GM21723 (cell line): ENCODE measurements around the gene GSTT2.
"Not testable (repeated sequence)": the region's sequence is repeated elsewhere in the genome, so short reads cannot be mapped to it uniquely, and the experiment has no call there.

Experiments used
- ATAC-seq: cut with Tn5 transposase; IDR thresholded peaks from one replicate; pipeline ENCODE4 v1.9.1; 2021; ENCODE audit warnings: mild to moderate bottlenecking, moderate library complexity; ENCODE audit not compliant: unreplicated experiment

The GSTT2 gene

DNA sequence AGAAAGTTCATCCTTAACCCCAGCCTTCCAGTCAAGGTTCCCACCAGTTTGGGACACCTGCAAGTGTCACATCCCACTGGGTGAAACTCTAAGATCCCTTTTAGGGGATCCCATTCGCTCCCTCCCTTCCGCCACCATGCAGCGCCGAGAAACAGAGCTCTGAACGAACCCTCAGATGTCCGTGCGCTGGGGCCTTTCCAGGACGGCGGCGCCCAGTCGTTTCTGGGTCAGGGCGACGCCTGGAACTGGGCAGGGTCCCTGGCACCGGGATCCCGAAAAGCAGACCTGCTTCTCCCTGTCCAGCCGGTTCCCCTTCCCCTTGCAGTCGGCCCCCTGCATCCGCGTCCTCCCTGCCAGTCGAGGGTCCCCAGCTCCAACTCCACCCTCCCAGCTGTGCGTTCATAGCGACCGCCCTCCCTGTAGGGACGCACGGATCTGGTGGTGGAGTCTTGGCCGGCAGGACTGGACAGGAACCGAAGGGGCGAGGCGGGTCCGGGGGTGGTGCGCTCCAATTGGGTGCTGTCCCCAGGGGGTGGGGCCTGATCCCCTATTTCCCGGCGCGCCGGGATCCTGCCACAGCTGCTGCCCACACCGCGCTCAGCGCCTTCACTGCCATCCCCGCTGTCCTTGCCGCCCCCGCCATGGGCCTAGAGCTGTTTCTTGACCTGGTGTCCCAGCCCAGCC, at the start of gene GSTT2:
Gene GSTT2 (plus strand): TSS at position 578 of the 684 bp plus-strand sequence.
- ATAC-seq: not testable (repeated sequence)

DNA sequence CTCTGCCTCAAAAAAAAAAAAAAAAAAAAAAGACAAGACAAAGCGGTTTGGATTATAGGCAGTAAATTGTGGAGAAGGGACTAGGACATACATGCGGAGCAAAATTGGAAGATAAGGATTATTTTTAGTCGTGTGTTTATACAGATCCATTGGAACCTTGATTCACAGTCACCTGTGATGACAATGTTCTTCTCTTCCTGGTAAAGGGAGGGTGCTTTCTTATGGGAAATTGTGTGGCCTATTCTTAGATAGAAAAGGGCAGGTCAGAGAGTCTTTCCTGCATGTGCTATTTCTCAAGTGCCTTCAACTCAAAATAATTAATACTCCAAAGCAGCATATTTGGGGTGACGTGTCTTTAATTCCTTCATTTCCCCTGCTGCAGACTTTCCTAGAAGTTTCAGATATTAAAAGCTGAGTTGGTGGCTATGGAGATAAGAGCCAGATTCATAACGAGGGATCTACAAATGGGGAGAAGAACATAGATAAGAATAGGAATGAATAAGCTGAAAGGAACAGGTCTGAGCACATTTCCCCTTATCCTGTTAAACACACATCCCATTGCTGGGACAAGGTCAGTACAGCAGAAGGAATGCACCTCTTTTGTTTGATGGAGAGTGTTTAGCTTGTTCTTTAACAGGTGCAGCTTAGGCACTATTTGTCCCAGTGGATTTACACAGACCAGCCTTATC, 41.5 kb upstream of the GSTT2 start:
- no peak for ATAC-seq

DNA sequence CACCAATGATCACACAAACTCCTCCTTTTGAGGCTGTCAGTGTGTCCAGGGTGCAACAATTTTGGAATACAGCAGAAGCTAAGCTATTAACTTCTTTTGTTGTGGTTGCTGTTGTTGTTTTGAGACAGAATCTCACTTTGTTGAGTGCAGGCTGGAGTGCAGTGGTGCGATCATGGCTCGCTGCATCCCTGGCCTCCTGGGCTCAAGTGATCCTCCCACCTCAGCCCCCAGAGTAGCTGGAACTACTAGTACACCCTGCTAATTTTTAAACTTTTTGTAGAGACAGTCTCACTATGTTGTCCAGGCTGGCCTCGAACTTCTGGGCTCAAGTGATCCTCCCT, 40.9 kb upstream of the GSTT2 start:
- no peak for ATAC-seq

DNA sequence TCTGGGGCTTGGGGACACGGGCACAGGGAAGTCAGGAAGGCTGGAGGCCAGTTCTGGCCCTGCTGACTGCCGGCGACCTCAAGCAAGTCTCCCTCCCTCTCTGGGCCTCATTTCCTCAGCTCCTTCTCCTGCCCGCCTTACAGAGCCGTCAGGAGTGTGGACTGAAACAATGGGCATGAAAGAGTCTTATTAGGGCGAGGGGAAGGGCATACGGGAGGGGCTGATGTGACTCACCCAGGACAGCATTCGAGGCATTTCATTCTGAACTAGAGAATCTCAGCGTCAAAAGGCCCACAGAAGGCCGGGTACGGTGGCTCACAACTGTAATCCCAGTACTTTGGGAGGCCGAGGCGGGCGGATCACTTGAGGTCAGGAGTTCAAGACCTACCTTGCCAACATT, 39.8 kb upstream of the GSTT2 start:
- ATAC-seq: not testable (repeated sequence)

- not testable (repeated sequence) for ATAC-seq
Measured at GRCh38 chr22:23947391-23947790, 32.5 kb upstream of the GSTT2 start.

DNA sequence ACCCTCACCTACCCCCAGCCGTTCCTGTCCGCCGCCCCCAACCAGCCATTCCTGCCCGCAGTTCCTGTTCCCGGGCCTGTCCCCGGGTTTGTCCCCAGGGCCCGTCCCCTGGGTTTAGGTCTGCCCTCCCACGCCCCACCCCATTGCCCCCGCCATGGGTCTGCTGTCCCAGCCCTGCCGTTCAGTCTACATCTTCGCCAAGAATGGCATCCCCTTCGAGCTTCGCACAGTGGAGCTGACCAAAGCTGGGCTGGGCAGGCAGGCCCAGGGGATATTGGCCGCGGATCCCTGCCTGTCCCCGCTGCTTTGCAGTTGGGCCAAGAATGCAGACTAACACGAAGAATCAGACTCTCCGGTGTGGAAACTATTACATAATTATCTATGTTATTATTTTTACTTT, 30.2 kb upstream of the GSTT2 start:
- not testable (repeated sequence) for ATAC-seq

GRCh38 chr22:23951383-23951782, 28.6 kb upstream of the GSTT2 start:
- not testable (repeated sequence) for ATAC-seq

GRCh38 chr22:23952794-23953405, 27.0 kb upstream of the GSTT2 start:
- not testable (repeated sequence) for ATAC-seq

DNA sequence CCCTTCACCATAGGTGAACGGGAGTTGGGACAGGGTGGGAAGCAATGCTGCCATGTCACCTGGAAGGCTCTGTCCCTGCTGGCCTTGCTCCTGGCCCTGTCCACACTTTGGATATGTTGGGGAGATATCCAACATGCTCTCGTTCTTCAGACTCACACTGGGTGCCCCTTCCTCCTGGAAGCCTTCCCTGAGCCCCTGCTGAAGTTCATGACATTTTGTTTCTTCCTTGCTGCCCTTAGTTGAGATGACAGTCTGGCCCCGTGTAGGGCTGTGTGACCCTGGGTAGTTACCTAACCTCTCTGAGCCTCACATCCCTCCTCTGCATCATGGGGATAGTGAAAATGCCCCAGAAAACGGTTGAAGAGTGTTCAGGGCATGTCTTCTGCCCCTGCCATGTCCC, 26.4 kb upstream of the GSTT2 start:
- ATAC-seq: not testable (repeated sequence)

DNA sequence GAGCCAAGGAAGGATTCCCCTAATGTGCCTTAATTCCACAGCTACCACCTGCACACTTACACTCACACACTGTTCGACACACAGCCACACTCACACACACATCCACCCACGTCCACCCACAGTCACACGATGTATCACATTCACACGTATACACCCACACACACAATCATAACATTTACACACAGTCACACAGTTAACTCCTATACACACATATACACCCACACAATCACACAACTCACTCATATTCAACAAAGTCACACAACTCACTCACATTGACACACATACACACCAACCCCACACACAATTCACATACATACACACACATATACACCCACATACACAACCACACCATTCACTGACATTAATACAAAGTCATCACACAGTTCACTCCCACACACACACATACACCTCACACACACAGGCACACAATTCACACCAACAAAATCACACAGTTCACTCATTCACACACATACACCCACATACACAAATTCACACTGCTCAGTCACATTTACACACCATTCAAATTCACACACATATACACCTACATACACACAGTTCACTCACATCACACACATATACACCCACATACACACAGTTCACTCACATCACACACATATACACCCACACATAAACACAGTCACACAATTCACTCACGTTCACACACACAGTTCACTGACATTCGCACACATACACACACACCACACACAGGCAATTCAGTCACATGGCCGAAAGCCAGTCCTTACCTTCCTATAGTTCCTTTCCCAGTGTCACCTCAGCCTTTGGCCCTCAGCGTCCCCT, 25.5 kb upstream of the GSTT2 start:
- not testable (repeated sequence) for ATAC-seq

DNA sequence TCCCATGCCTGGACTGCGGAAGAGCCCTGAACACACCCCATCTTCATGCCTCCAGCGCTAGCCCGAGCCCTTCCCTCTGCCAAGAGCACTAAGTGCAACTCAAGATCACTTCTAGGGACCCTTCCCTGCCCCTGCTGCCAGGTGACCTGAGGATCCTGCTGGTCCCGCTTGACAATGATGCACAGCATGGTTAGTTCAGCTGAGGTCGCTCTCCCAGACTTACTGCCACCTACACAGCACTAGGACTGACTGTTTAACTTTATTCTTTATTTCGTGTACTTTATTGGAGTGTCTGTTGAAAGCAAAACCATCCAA, 25.0 kb upstream of the GSTT2 start:
- ATAC-seq: not testable (repeated sequence)

GRCh38 chr22:23955886-23956285, 24.0 kb upstream of the GSTT2 start:
- ATAC-seq: not testable (repeated sequence)

DNA sequence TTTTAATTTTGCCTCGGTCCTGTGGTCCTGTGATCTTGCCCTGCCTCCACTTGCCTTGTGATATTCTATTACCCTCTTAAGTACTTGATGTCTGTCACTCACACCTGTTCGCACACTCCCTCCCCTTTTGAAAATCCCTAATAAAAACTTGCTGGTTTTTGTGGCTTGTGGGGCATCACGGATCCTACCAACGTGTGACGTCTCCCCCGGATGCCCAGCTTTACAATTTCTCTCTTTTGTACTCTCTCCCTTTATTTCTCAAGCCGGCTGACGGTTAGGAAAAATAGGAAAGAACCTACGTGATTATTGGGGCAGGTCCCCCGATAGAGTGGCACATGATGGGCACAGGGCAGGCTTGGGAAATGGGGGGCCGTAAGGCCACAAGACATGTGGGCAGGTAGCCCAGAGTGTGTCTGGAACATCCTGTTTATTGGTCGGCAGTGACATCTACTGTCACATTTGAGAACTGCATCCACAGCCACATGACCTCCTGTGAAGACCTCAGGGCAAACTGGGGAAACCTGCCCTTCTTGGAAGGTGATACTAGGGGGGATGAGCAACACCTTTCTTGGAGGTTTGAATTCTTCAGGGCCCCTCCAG, 23.5 kb upstream of the GSTT2 start:
- peak; percentile 65 for ATAC-seq

DNA sequence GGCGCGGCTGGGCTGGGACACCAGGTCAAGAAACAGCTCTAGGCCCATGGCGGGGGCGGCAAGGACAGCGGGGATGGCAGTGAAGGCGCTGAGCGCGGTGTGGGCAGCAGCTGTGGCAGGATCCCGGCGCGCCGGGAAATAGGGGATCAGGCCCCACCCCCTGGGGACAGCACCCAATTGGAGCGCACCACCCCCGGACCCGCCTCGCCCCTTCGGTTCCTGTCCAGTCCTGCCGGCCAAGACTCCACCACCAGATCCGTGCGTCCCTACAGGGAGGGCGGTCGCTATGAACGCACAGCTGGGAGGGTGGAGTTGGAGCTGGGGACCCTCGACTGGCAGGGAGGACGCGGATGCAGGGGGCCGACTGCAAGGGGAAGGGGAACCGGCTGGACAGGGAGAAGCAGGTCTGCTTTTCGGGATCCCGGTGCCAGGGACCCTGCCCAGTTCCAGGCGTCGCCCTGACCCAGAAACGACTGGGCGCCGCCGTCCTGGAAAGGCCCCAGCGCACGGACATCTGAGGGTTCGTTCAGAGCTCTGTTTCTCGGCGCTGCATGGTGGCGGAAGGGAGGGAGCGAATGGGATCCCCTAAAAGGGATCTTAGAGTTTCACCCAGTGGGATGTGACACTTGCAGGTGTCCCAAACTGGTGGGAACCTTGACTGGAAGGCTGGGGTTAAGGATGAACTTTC, 18.7 kb upstream of the GSTT2 start, which contains the start of gene GSTT2B:
Gene GSTT2B (minus strand): TSS at position 112 of the 688 bp plus-strand sequence. CDS start 64 bp downstream, at position 48.
- not testable (repeated sequence) for ATAC-seq

GRCh38 chr22:23966094-23966493, 13.8 kb upstream of the GSTT2 start:
- ATAC-seq: peak; percentile 27

DNA sequence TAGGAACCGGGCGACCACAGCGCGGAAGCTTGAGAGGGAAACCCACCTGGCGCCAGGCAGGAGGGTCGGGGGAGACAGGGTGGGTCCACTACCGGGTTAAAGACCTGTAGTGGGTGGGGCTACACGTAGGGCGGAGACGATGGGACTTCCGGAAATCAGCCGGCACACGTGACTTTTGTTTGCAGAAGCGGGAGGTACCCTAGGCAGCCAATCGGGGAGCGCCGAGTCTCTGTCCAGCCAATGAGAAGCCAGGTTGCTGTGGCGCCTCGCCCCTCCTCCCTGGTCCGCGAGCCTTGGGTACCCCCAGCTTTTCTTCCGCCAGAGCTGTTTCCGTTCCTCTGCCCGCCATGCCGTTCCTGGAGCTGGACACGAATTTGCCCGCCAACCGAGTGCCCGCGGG, 13.4 kb upstream of the GSTT2 start, which contains the start of gene DDTL:
Gene DDTL (plus strand): TSS at position 321 of the 400 bp plus-strand sequence. CDS start 27 bp downstream, at position 348.
- peak; percentile 85 for ATAC-seq

GRCh38 chr22:23969071-23969470, 10.9 kb upstream of the GSTT2 start:
- no peak for ATAC-seq

DNA sequence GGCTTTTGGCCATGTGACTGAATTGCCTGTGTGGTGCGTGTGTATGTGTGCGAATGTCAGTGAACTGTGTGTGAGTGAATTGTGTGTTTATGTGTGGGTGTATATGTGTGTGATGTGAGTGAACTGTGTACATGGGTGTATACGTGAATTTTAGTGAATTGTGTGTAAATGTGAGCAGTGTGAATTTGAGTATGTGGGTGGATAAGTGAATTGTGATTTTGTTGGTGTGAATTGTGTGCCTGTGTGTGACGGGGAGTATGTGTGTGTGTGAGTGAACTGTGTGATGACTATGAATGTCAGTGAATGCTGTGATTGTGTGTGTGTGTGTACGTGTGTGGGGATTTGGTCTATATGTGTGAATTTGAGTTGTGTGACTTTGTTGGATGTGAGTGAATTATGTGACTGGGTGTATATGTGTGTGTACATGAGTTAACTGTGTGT, 9.7 kb upstream of the GSTT2 start:
- ATAC-seq: no peak

- ATAC-seq: no peak
Measured at GRCh38 chr22:23970816-23971486, 9.0 kb upstream of the GSTT2 start.

- ATAC-seq: not testable (repeated sequence)
Measured at GRCh38 chr22:23971927-23972326, 8.0 kb upstream of the GSTT2 start.
